GM18526 (cell line): ENCODE data around the gene CTIF.

Experiments
- POLR2A ChIP-seq: IDR thresholded peaks from 3 replicates; pipeline ENCODE4 v1.6.1; 2011; ENCODE audit not compliant: insufficient read length; ENCODE audit errors: extremely low read depth

CTIF gene

DNA sequence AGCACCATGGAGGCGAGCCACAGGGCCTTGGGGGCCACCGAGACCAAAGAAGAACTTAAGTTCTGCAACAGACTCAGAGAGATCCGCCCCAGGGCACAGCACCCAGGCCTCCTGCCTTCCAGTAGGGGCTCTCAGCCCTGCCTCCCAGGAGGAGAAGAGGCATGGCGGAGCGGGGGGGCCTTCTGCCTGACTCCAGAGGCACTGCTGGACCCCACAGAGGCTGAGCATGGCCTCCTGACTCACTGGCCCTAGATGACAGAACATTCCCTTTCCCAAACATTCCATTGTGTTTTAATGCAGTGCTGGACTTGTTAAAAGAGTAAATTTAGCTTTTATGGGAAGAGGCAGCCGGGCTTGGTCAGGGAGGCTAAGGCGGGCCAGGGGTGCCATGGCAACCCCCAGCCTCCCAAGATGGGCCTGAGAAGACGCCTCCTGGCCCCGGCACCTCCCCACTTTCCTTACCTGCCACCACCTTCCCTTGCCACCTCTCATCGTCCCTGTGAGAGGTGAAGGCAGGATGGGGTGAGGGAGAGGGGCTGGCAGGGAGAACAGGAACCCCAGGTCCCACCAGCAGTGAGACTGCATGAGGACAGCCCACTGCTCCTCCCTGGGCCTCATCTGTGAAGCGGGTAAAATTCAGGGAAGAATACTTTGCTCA lies 346.6 kb downstream of the CTIF start:
- no peak for TF ChIP-seq POLR2A

DNA sequence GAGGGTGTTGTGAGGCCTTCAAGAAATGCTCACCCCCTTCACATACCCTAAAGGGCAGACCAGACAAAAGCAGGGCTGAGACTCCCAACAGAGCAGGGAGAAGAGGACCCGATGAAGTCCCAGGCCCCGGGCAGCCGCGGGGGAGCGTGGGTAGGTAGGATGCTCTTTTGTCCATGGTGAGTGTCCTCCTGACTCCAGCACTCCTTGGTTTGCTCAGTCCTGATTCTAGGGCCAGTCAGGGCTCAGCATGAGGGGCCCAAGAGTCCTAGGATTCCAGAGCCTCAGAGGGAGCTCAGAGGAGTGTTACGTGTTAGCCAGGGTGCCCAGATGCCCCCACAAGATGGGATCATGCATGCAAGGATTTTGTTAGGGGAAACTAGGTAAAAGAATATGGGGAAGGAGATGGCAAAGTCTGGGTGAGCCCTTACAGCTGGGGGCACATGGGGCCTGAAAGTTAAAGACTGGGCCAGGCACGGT lies 347.1 kb downstream of the CTIF start:
- no peak for TF ChIP-seq POLR2A

DNA sequence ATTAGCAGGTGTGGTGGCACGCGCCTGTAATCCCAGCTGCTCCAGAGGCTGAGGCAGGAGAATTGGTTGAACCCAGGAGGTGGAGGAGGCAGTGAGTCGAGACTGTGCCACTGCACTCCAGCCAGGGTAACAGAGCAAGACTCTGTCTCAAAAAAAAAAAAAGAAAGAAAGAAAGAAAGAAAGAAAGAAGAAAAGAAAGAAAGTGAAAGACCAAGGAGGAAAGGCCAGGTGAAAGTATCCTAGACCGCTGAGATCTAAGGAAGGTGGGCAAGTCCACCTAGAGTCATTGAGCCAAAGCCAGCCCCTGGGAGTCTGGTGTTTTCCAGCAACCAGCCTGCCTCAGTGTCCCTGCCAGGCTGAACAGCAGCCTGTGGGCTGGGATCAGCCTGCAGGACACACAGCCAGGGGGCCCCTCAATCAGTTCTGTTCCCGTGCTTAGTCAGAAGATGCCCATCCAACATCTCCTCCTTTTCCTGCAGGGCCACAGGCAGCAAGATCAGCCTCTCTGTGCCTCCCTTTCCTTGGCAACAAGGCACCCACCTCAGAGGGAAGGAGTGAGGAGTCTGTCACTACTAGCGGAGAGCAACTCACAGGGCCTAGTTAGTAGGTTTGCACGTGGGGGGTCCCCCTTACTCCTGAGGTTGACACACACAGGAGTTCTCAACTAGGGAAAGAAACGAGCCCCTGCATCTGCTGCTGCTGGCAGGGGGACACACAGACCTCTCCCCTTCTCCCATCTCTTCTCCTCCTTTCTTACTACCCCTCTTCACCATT lies 347.9 kb downstream of the CTIF start:
- no peak for TF ChIP-seq POLR2A

DNA sequence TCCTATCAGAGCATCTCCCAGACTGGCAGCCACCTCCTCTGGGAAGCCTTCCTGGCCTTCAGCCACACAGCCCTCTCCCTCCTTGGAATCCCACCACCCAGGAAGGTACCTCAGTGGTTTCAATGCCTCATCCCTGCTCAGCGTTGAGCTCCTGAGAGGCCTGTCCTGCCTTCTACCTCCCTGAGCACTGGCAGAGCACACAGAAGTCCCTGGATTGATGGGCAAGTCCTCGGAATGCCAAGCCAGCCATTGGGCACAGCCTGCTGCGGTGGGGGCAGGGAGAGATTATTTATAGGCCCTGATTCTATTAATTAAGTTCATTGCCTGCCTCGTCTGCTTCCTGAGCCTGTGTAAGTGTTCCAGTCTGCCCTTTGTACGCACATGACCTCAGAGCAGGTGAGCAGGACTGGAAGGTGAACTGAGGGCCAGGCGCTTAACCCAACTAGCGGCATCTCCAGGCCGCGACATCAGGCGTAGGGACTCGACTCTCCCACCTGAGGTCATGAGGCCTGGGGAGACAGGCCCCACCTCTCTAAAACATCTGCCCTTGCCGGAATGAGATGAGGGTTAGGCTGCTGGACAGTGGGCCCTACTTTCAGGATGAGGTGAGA lies 348.6 kb downstream of the CTIF start:
- no peak for TF ChIP-seq POLR2A

DNA sequence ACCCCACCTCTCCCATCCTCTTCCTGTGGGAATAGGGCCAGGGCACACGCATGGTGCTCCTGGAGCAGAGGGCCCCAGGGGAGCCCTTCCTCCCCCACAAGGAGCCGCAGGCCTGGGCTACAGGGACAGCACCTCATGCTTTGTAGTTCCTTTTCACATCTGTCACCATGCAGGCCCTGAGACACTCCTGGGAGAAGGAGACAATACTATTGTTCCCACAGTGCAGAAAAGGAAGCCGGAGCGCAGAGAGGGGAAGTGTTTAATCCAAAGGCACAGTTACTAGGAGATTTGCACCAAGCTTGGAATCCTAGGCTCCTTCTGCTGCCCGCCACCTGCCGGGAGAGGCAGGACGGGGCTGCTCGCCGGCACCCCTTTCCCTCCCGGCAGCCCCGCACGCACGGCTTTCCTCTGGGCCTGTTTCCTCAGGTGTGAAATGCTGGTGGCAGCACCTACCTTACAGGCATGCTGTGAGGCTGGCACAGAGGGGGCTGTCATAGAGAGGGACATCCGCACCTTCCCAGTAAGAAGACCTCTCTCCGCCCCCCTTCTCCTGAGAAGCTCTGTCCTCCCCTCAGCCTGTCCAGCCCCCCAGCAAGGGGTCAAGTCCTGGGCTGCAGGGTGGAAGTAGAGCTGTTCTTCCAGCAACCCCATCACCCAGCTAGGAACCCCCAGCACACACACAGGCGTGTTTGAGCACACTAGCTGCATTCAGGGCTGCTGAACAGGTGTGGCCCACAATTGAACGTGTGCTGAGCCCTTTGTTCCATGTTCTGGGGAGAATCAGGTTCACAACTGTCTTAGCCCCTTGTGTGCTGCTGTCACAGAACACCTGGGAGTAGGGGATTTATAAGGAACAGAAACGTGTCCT lies 349.3 kb downstream of the CTIF start:
- no peak for TF ChIP-seq POLR2A

DNA sequence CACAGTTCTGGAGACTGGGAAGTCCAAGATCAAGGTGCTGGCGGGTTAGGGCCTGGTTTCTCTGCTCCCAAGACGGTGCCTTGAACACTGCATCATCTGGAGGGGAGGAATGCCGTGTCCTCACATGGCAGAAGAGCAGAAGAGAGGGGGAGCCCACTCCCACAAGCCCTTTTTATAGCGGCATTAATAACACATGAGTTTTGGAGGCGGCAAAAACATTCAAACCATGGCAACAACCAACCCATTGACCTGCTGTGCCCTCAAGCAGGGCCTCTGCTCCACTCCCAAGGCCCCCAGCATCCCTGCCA lies 349.9 kb downstream of the CTIF start:
- no peak for TF ChIP-seq POLR2A

DNA sequence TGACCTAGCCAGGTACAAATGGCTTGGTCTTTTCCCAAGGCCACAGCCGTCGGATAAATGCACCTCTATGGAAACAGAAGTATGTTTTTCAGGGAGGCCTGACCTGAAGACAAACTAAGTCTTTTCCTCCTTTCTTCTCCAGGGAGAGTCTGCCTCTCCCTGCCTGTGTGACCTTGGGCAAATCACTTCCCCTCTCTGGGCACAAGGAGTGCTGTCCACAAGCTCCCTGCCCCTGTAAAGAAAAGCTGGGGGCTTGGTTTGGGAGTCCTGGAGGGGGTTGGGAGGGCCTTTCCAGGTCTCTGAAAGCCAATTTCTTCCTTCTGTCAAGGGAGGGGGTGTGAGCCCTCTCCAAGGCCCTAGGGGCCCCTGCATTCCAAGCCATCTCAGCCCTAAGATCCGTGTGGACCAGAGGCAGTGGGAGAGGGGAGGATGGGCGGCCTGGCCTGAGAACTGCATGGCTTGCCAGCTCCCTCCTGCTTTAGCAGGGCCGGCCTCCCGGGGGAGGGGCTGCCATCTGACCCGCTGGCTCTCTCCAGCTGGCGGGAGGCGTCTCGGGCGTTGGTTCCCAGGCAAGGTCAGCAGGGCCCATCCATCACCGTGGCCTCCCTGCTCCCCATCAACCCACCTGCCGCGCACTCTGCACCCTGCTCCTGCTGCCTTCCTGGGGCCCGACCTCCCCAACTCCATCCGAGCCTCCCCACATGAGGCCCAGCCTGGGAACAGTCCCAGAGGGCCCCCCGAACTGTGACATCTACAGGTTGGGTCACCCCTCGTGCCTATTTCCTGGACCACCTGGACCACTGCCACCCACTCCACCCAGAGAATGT lies 350.5 kb downstream of the CTIF start:
- no peak for TF ChIP-seq POLR2A

DNA sequence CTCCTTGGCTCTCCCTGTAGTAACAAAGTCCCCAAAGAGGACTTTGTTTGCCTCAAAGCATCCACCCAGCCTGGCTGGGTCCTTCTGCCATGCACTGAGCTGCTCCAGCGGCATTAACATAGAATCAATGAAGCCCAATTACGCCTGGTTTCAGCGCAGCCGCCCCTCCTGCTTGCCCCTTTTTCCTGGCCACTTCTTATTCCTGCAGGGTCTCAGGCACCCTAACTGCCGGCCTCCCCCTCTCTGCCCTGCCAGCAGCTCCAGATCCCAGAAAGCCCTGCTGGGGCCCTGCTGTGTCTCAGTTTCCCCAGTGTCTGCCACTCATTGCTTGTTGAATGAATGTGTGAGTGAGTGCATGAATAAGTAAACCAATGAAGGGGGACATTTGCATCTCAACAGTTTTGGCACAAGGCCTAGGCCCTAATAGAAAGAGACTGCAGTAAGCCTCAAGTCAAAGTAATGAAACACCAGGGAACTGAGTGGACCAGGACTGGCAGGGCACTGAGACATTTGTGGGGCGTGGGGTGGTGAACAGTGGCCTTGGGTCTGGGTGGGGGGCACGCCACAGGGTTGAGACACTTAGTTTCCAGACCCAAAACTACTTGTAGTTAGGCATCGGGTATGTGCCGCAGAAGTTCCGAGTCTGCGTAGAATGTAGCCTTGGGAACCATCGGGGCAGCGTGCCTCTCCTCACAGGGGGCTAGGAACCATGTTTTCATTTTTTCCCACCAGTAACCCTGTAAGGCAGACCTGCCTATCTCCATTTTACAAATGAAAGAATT lies 351.3 kb downstream of the CTIF start:
- no peak for TF ChIP-seq POLR2A

DNA sequence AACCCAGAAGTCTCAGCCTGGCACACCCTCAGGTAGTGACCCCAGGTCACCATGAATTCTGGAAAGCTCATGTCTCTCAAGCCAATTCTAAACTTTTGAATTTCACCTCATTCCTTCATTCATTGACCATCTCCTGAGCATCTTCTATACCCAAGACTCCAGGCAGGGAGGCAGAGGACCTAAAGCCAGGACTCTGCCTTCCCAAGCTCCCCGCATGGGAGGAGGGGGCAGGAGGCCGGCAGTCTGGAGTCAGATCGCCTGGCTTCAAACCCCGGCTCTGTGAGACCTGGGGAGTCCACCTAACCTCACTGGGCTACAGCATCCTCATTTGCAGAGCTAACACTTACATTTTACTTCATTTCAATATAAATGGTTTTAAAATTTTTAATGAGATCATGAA lies 352.9 kb downstream of the CTIF start:
- TF ChIP-seq POLR2A = no peak

DNA sequence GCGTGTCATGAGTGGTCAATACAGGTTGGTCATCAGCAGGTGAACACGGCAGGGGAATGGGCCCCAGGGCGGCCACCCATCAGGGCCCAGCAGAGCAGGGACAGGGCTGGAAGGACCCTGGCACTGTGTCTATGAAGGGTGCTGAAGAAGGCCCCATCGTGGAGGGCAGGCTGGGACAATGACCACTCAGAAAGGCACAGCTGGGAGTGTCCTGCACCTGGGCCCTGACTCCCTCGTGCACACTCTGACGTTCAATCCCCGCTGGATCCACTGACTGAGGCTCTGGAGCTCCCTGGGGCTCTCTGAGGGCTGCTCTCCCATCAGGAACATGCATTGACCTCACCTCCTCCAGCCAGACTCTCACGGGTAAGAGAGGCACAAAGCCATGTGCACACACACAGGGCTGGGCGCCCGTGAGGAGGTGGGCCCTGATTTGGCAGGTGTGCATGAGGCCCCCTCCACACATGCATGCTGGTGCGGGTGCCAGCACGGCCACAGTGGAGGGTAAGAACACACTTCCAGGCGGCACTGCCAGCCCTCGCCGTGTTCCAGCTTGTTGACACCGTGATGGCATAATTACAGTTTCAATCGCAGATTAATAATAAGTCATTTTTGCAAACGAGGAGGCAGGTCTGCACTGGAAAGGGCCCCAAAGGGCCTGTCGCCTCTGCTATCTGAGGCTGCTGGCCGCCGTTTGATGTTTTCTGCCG lies 353.5 kb downstream of the CTIF start:
- TF ChIP-seq POLR2A = no peak

DNA sequence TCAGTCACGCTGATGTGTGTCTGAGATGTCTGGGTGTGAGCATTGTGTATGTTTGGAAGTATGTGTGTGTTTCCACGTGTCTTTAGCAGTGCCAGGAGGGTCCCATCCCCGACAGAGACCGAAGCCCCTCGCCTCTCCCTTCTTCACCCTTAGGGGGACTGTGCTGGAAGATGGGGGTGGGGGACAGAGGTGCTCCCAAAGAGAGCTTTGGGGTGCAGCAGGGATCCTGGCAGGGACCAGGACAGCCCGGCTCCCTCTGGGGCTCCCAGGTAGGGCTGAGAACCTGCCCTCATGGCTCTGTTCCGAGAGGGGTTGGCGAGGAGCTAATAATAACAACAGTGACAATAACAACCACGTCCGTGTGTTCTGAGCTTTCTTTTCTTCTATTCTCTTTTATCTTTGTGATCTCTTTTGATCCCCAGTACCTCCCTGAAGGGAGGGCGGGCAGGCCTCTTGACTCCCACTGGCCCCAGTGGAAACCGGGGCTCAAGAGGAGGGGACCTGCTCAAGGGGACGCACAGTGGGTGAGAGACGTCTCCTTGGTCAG lies 354.3 kb downstream of the CTIF start:
- TF ChIP-seq POLR2A = no peak

DNA sequence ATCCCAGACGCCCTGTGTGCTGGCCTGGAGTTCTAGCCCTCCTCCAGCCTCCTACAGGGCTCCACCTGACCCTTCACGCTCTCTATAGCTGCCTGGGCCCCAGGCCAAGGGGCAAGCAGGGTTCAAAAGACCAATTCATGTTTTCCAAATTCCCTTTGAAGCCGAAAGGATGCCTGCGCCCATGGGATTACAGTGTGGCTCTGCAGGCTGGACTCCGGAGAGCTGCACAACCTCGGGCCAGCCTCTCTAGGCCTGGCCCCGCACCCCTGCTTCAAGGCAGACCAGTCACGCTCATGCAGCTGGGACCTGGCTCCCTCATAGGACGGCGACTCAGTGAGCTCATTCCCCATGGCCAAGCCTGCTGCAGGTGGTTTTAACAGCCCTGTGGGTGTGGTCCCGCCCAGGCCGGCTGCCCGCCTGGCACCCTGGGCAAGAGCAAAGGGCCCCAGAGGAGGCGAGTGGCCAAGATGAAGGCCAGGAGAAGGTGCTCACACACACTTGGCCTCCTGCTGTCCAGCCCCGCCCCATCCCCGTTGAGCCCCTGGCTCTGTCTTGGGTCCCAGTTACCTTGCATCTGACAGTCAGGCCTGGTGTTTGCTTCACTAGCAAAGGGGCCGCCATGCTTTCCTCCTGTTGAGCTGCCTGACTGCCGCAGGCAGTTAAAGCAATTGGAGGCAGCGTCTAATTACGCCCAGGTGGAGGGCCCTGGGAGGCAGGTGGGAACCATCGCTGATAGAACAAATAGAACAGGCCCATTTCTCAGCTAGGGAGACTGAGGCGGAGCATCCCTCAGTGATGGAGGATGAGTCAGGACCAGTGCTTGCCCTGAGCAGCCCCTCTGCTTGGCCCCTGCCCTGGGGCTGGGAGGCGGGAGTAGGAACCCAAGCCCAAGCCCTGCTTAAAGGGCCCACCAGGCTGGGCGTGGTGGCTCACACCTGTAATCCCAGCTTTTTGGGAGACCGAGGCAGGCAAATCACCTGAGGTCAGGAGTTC lies 355.1 kb downstream of the CTIF start:
- TF ChIP-seq POLR2A = no peak
